Sigmoid colon (tissue), 7 donors: ENCODE data around the gene HECW1. TPM values are rescaled to one million over a fixed set of nuclear protein-coding genes. Genes with fewer than 3 reads are reported as not detected.

Source experiments
- DNase-seq: peaks from one replicate; pipeline ENCODE4 v3.0.0-alpha.2; 2019
- H3K27ac ChIP-seq, 4 donors: fragments of 200-600 bp; sonication (generic); one replicate each; pipeline ENCODE4 v1.5.1; 2016 to 2019; ENCODE audit warnings: mild to moderate bottlenecking in 1 of 4
- H3K27me3 ChIP-seq, 3 donors: fragments of 200-600 bp; sonication (generic); one replicate each; pipeline ENCODE4 v1.5.1; 2019; ENCODE audit warnings: mild to moderate bottlenecking in 1 of 3
- H3K36me3 ChIP-seq, 4 donors: fragments of 200-600 bp; sonication (generic); one replicate each; pipeline ENCODE4 v1.5.1; 2016 to 2019
- H3K4me1 ChIP-seq, 4 donors: fragments of 200-600 bp; sonication (generic); one replicate each; pipeline ENCODE4 v1.5.1; 2017 to 2019
- H3K4me3 ChIP-seq, 4 donors: fragments of 200-600 bp; sonication (generic); one replicate each; pipeline ENCODE4 v1.5.1; 2017 to 2019; ENCODE audit warnings: mild to moderate bottlenecking in 2 of 4, moderate library complexity in 1 of 4
- H3K9me3 ChIP-seq, 4 donors: fragments of 200-600 bp in 3 of 4; sonication (generic) in 3 of 4; one replicate each; pipeline versions ENCODE4 v1.5.1 to v1.6.1; 2013 to 2019
- CTCF ChIP-seq, 4 experiments: fragments of 450-650 bp in 3 of 4; fragments of 200-600 bp in 1 of 4; IDR thresholded peaks; one replicate each; pipeline ENCODE4 v1.5.1; 2016 to 2019; ENCODE audit warnings: antibody characterized with exemption in 4 of 4, mild to moderate bottlenecking in 3 of 4, moderate library complexity in 2 of 4
- EP300 ChIP-seq, 4 donors: sonication (generic); formaldehyde crosslinking; IDR thresholded peaks; one replicate each; pipeline ENCODE4 v1.6.1; 2017; ENCODE audit warnings: antibody characterized with exemption in 4 of 4
- POLR2A ChIP-seq, 2 donors: fragments of 450-650 bp; IDR thresholded peaks; one replicate each; pipeline ENCODE4 v1.6.1; 2016; ENCODE audit warnings: antibody characterized with exemption in 2 of 2, mild to moderate bottlenecking in 2 of 2, moderate library complexity in 2 of 2
- POLR2AphosphoS5 ChIP-seq, 4 donors: sonication (generic); formaldehyde crosslinking; IDR thresholded peaks; one replicate each; pipeline ENCODE4 v1.6.1; 2017; ENCODE audit warnings: antibody characterized with exemption in 4 of 4
- WGBS, 2 donors: extraction: QIAGEN DNeasy Blood & Tissue Kit; methylation state at CpG; one replicate each; pipeline ENCODE4 v1.1.7; 2013; 5-methylcytosine and 5-hydroxymethylcytosine counted together
- intact Hi-C: fragments of 100-400 bp; cut with DNase I; formaldehyde crosslinking; loops from one replicate; pipeline ENCODE4 v1.15.1; 2023
- polyA plus RNA-seq, 3 donors: library from polyadenylated mRNA; stranded (reverse); fragments of 200-250 nt; gene quantifications; one replicate each; pipeline ENCODE4 v1.2.3, GENCODE V29; 2013
- total RNA-seq, 4 donors: library from RNA; depleted of rRNA; stranded (reverse); fragments of >200 nt; gene quantifications; one replicate each; pipeline ENCODE4 v1.1.0, GENCODE V29; 2016
- donor health status: healthy with polysubstance abuse.
- donor health status: Bipolar disorder and iron deficiency.
- donor health status: healthy.

HECW1 gene
- total and polyA plus RNA-seq, 7 donors = 0.33 to 7.8 (median 1.2) TPM

- no peak for DNase-seq
- no peak overlapping the region for H3K27ac ChIP-seq
- no peak for TF ChIP-seq EP300 (IDR thresholded peaks at IDR 0.05)
- H3K4me3 ChIP-seq = no peak overlapping the region
- intact Hi-C loops = no loop called here
- no peaks in the 10 kb centered on the region for H3K27me3 ChIP-seq
- H3K4me1 ChIP-seq = no peaks in the 10 kb centered on the region
- H3K36me3 ChIP-seq = no peaks in the 10 kb centered on the region
- 24 to 56% methylated on average over 4 of the region's 4 CpGs for WGBS, 2 donors
- no peaks in the 10 kb centered on the region for H3K9me3 ChIP-seq
Observed at GRCh38 chr7:43458330-43459018, 346.0 kb downstream of the HECW1 start.

- 56 to 76% methylated on average over 4 of the region's 4 CpGs for WGBS, 2 donors
- intact Hi-C loops = no loop called here
- DNase-seq = no peak
- Histone ChIP-seq H3K27me3 (no peaks in the 10 kb centered on the region), H3K4me3 (no peak overlapping the region), H3K9me3 (no peaks in the 10 kb centered on the region), H3K36me3 (no peaks in the 10 kb centered on the region), H3K27ac (no peak overlapping the region), H3K4me1 (no peaks in the 10 kb centered on the region)
- TF ChIP-seq CTCF (IDR thresholded peaks at IDR 0.05) (no peak), POLR2A (IDR thresholded peaks at IDR 0.05) (no peak), EP300 (IDR thresholded peaks at IDR 0.05) (no peak)
Observed at GRCh38 chr7:43459019-43459337, 346.5 kb downstream of the HECW1 start.

GRCh38 chr7:43460733-43461348, 348.4 kb downstream of the HECW1 start:
- Histone ChIP-seq H3K27me3 (no peaks in the 10 kb centered on the region), H3K36me3 (no peaks in the 10 kb centered on the region), H3K9me3 (no peaks in the 10 kb centered on the region), H3K4me3 (no peak overlapping the region), H3K27ac (no peak overlapping the region), H3K4me1 (no peaks in the 10 kb centered on the region)
- intact Hi-C loops = no loop called here
- WGBS, 2 donors = 82 to 88% methylated on average over 8 of the region's 8 CpGs
- DNase-seq = no peak
- TF ChIP-seq POLR2AphosphoS5 (IDR thresholded peaks at IDR 0.05) (no peak), POLR2A (IDR thresholded peaks at IDR 0.05) (no peak), CTCF (IDR thresholded peaks at IDR 0.05) (no peak), EP300 (IDR thresholded peaks at IDR 0.05) (no peak)

GRCh38 chr7:43461349-43462024, 349.0 kb downstream of the HECW1 start:
- no peak for DNase-seq

More at GRCh38 chr7:43461349-43462024, 349.0 kb downstream of the HECW1 start:
- no peaks in the 10 kb centered on the region for H3K9me3 ChIP-seq
- H3K4me3 ChIP-seq = no peak overlapping the region
- no peak for TF ChIP-seq POLR2AphosphoS5 (IDR thresholded peaks at IDR 0.05)
- no peak for TF ChIP-seq CTCF (IDR thresholded peaks at IDR 0.05)
- no peak for TF ChIP-seq POLR2A (IDR thresholded peaks at IDR 0.05)
- TF ChIP-seq EP300 (IDR thresholded peaks at IDR 0.05) = no peak
- H3K27me3 ChIP-seq = no peaks in the 10 kb centered on the region
- 77 to 78% methylated on average over 5 of the region's 5 CpGs for WGBS, 2 donors
- no peaks in the 10 kb centered on the region for H3K4me1 ChIP-seq
- H3K36me3 ChIP-seq = no peaks in the 10 kb centered on the region
- H3K27ac ChIP-seq = no peak overlapping the region
- intact Hi-C loops = no loop called here
